HUES64 (cell line): ENCODE measurements around the gene MAPK1IP1L.
"Not testable (repeated sequence)": the region's sequence is repeated elsewhere in the genome, so short reads cannot be mapped to it uniquely, and the experiment has no call there.

Experiments
- H3K27ac ChIP-seq: 2 replicates; pipeline ENCODE4 v1.7.0; 2013; ENCODE audit warnings: low read depth, low read length, inconsistent platforms
- H3K27me3 ChIP-seq: 2 replicates; pipeline ENCODE4 v1.6.1; 2013; ENCODE audit warnings: mild to moderate bottlenecking, low read length; ENCODE audit not compliant: insufficient read depth
- H3K36me3 ChIP-seq: 2 replicates; pipeline ENCODE4 v1.6.1; 2013; ENCODE audit warnings: mild to moderate bottlenecking, low read length; ENCODE audit not compliant: insufficient read depth
- H3K4me1 ChIP-seq: 2 replicates; pipeline ENCODE4 v1.6.1; 2013; ENCODE audit warnings: mild to moderate bottlenecking, low read length, moderate library complexity; ENCODE audit not compliant: insufficient read depth
- H3K4me3 ChIP-seq: 2 replicates; pipeline ENCODE4 v1.5.1; 2013; ENCODE audit warnings: mild to moderate bottlenecking, low read length, moderate library complexity
- H3K9ac ChIP-seq: 2 replicates; pipeline ENCODE4 v1.6.1; 2013; ENCODE audit warnings: mild to moderate bottlenecking, low read depth, low read length
- H3K9me3 ChIP-seq: 2 replicates; pipeline ENCODE4 v1.6.1; 2013; ENCODE audit warnings: low read depth, low read length; ENCODE audit not compliant: insufficient read depth
- WGBS: fragments of 150-250, 120-280 bp; methylation state at CpG from one replicate; pipeline ENCODE4 v1.1.7; 2013; ENCODE audit warnings: missing lambda C conversion rate; 5-methylcytosine and 5-hydroxymethylcytosine counted together

MAPK1IP1L gene

GRCh38 chr14:55031190-55031589, 20.3 kb upstream of the MAPK1IP1L start:
- H3K9me3 ChIP-seq = no peaks in the 10 kb centered on the region
- no peak overlapping the region for H3K9ac ChIP-seq
- no peak overlapping the region for H3K4me3 ChIP-seq
- H3K27me3 ChIP-seq = no peaks in the 10 kb centered on the region
- H3K27ac ChIP-seq = no peak overlapping the region
- H3K4me1 ChIP-seq = peaks cover 30% of the 10 kb centered on the region
- WGBS = 40% methylated on average over 2 of the region's 2 CpGs
- H3K36me3 ChIP-seq = peaks cover 41% of the 10 kb centered on the region

- H3K36me3 ChIP-seq = peaks cover 60% of the 10 kb centered on the region
- not testable (repeated sequence) for H3K4me3 ChIP-seq, H3K9me3 ChIP-seq, H3K9ac ChIP-seq, H3K4me1 ChIP-seq, H3K27me3 ChIP-seq, H3K27ac ChIP-seq
Measured at GRCh38 chr14:55037995-55038394, 13.5 kb upstream of the MAPK1IP1L start.

GRCh38 chr14:55038708-55039107, 12.7 kb upstream of the MAPK1IP1L start:
- Histone ChIP-seq H3K4me1 (no peaks in the 10 kb centered on the region), H3K4me3 (no peak overlapping the region), H3K36me3 (peaks cover 60% of the 10 kb centered on the region), H3K9ac (no peak overlapping the region), H3K27me3 (no peaks in the 10 kb centered on the region; the same call in 1 of the 2 replicates), H3K9me3 (no peaks in the 10 kb centered on the region), H3K27ac (no peak overlapping the region)

GRCh38 chr14:55043528-55043927, 7.9 kb upstream of the MAPK1IP1L start:
- Histone ChIP-seq H3K4me3 (no peak overlapping the region), H3K36me3 (peaks cover 43% of the 10 kb centered on the region), H3K9ac (no peak overlapping the region), H3K9me3 (no peaks in the 10 kb centered on the region), H3K27me3 (no peaks in the 10 kb centered on the region; the same call in 1 of the 2 replicates), H3K4me1 (no peaks in the 10 kb centered on the region), H3K27ac (no peak overlapping the region)
- 96% methylated on average over 5 of the region's 5 CpGs for WGBS

- H3K27me3 ChIP-seq = no peaks in the 10 kb centered on the region; the same call in 1 of the 2 replicates
- H3K4me3 ChIP-seq = no peak overlapping the region
- H3K4me1 ChIP-seq = no peaks in the 10 kb centered on the region
- no peak overlapping the region for H3K27ac ChIP-seq
- H3K9ac ChIP-seq = no peak overlapping the region
- H3K9me3 ChIP-seq = no peaks in the 10 kb centered on the region
- H3K36me3 ChIP-seq = peaks cover 36% of the 10 kb centered on the region
Measured at GRCh38 chr14:55045087-55045486, 6.4 kb upstream of the MAPK1IP1L start.

GRCh38 chr14:55047301-55048053, 4.0 kb upstream of the MAPK1IP1L start:
- Histone ChIP-seq H3K9me3 (no peaks in the 10 kb centered on the region), H3K4me3 (no peak overlapping the region), H3K9ac (no peak overlapping the region), H3K27ac (no peak overlapping the region), H3K4me1 (peaks cover 3% of the 10 kb centered on the region; the same call in 1 of the 2 replicates), H3K36me3 (peaks cover 31% of the 10 kb centered on the region), H3K27me3 (no peaks in the 10 kb centered on the region; the same call in 1 of the 2 replicates)
- WGBS = 97% methylated on average over 5 of the region's 5 CpGs

GRCh38 chr14:55048900-55049436, 2.5 kb upstream of the MAPK1IP1L start:
- Histone ChIP-seq H3K27me3 (no peaks in the 10 kb centered on the region), H3K9me3 (no peaks in the 10 kb centered on the region), H3K4me1 (peaks cover 18% of the 10 kb centered on the region), H3K27ac (no peak overlapping the region), H3K36me3 (peaks cover 28% of the 10 kb centered on the region), H3K4me3 (no peak overlapping the region), H3K9ac (no peak overlapping the region)
- WGBS = 92% methylated on average over 1 of the region's 2 CpGs

GRCh38 chr14:55051165-55051422, 353 bp upstream of the MAPK1IP1L start:
- no peaks in the 10 kb centered on the region for H3K9me3 ChIP-seq
- H3K27me3 ChIP-seq = no peaks in the 10 kb centered on the region
- peak overlapping the region; percentile 99 for H3K4me3 ChIP-seq
- peak overlapping the region; percentile 87 for H3K9ac ChIP-seq
- WGBS = 5% methylated on average over 10 of the region's 10 CpGs
- H3K4me1 ChIP-seq = peaks cover 20% of the 10 kb centered on the region
- H3K36me3 ChIP-seq = peaks cover 31% of the 10 kb centered on the region
- peak overlapping the region; percentile 94 for H3K27ac ChIP-seq

GRCh38 chr14:55052269-55052930, 953 bp downstream of the MAPK1IP1L start:
- Histone ChIP-seq H3K27ac (peak overlapping the region; percentile 100), H3K9me3 (no peaks in the 10 kb centered on the region), H3K27me3 (no peaks in the 10 kb centered on the region), H3K4me1 (peaks cover 22% of the 10 kb centered on the region), H3K36me3 (peaks cover 41% of the 10 kb centered on the region), H3K4me3 (peak overlapping the region; percentile 99), H3K9ac (peak overlapping the region; percentile 99)
- WGBS = 3% methylated on average over 11 of the region's 14 CpGs

- WGBS = 87% methylated on average over 6 of the region's 6 CpGs
- Histone ChIP-seq H3K27ac (peak overlapping the region; percentile 100), H3K9me3 (no peaks in the 10 kb centered on the region), H3K9ac (peak overlapping the region; percentile 99), H3K4me1 (peaks cover 22% of the 10 kb centered on the region), H3K36me3 (peaks cover 47% of the 10 kb centered on the region), H3K4me3 (peak overlapping the region; percentile 99), H3K27me3 (no peaks in the 10 kb centered on the region)
Measured at GRCh38 chr14:55053018-55053417, 1.6 kb downstream of the MAPK1IP1L start.

GRCh38 chr14:55053500-55053899, 2.1 kb downstream of the MAPK1IP1L start:
- H3K27ac ChIP-seq = no peak overlapping the region
- H3K4me3 ChIP-seq = peak overlapping the region; percentile 99
- peak overlapping the region; percentile 99; the same call in 1 of the 2 replicates for H3K9ac ChIP-seq
- H3K27me3 ChIP-seq = no peaks in the 10 kb centered on the region
- H3K9me3 ChIP-seq = no peaks in the 10 kb centered on the region
- 93% methylated on average over 7 of the region's 7 CpGs for WGBS
- H3K4me1 ChIP-seq = peaks cover 22% of the 10 kb centered on the region
- H3K36me3 ChIP-seq = peaks cover 51% of the 10 kb centered on the region
